H4 (cell line): ENCODE results near the gene CDH15. TPM values are rescaled to one million over a fixed set of nuclear protein-coding genes. Genes with fewer than 3 reads are reported as not detected.

ENCODE experiments used
- DNase-seq: peaks from one replicate; pipeline ENCODE4 v3.0.0-alpha.2; 2015; ENCODE audit warnings: low spot score
- total RNA-seq: library from RNA; depleted of rRNA; stranded (reverse); fragments of >200 nt; shearing (Covaris generic); gene quantifications from 2 replicates; pipeline ENCODE4 v1.2.3, GENCODE V29; 2014

CDH15 gene
- total RNA-seq, 1 experiment from 2014 or later = 0.17 TPM

GRCh38 chr16:89199241-89200123, 27.9 kb downstream of the CDH15 start:
- no peak for DNase-seq

- DNase-seq = no peak
Observed at GRCh38 chr16:89200124-89200849, 28.7 kb downstream of the CDH15 start, which contains the start of gene SLC22A31. TSS of gene SLC22A31 (minus strand) at chr16:89200537. CDS start at chr16:89200501, 36 bp downstream.

- DNase-seq = no peak
Observed at GRCh38 chr16:89200850-89201411, 29.4 kb downstream of the CDH15 start.

- DNase-seq = no peak
Observed at GRCh38 chr16:89201439-89202377, 30.2 kb downstream of the CDH15 start.

- DNase-seq = peak; percentile 3
Observed at GRCh38 chr16:89202422-89203215, 31.1 kb downstream of the CDH15 start.

- DNase-seq = no peak
Observed at GRCh38 chr16:89207993-89208392, 36.4 kb downstream of the CDH15 start.

GRCh38 chr16:89209522-89210044, 38.0 kb downstream of the CDH15 start:
- no peak for DNase-seq

- DNase-seq = no peak
Observed at GRCh38 chr16:89210165-89210903, 38.8 kb downstream of the CDH15 start.

GRCh38 chr16:89210904-89211515, 39.5 kb downstream of the CDH15 start:
- peak; percentile 65 for DNase-seq

GRCh38 chr16:89216315-89217137, 45.0 kb downstream of the CDH15 start:
- DNase-seq = peak; percentile 86

- DNase-seq = no peak
Observed at GRCh38 chr16:89217138-89217387, 45.5 kb downstream of the CDH15 start.

GRCh38 chr16:89217388-89218191, 46.0 kb downstream of the CDH15 start, which contains the start of gene ZNF778:
TSS of gene ZNF778 (plus strand) at chr16:89217703. CDS start at chr16:89221128, 3,425 bp downstream.
- DNase-seq = peak; percentile 77

- no peak for DNase-seq
Observed at GRCh38 chr16:89219365-89219764, 47.8 kb downstream of the CDH15 start.

GRCh38 chr16:89221604-89222003, 50.1 kb downstream of the CDH15 start:
- no peak for DNase-seq

- no peak for DNase-seq
Observed at GRCh38 chr16:89222931-89223330, 51.4 kb downstream of the CDH15 start.

GRCh38 chr16:89224665-89225064, 53.1 kb downstream of the CDH15 start:
- no peak for DNase-seq

- DNase-seq = no peak
Observed at GRCh38 chr16:89230255-89230654, 58.7 kb downstream of the CDH15 start.
